ENCODE data around the gene NKRF.

DNA sequence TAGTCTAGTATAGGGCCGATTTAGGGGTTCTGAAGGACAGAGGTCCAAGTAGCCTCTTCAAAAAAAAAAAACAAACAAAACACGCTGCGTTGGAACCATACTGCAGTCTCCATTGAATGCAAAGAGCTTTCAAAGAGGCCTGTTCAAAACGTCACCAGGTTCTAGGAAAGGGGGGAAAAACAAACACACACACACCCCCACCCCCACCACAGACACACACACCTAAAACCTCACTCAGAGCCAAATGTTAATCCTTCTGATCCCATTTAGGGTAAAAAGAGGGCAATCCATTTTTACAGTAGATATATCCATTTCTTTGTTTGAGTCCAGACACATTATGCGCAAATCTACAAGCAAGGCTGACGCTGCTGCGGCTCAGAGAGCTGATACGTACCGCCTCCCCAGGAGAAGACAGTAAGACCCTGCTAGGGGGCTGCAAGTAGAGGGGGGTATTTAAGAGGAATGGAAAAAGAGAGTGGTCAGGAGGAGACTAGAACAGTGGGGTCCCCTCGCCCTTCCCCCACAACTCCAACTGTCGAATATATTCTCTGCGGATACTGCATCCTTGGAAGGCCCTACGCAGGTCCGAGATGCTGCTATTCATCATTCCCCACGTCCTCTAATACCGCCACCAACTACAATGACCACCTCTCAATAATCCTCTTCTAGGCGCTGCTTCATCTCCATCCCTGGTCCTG is 1.3 kb downstream of the NKRF start:
- TF ChIP-seq, protein P1, sequence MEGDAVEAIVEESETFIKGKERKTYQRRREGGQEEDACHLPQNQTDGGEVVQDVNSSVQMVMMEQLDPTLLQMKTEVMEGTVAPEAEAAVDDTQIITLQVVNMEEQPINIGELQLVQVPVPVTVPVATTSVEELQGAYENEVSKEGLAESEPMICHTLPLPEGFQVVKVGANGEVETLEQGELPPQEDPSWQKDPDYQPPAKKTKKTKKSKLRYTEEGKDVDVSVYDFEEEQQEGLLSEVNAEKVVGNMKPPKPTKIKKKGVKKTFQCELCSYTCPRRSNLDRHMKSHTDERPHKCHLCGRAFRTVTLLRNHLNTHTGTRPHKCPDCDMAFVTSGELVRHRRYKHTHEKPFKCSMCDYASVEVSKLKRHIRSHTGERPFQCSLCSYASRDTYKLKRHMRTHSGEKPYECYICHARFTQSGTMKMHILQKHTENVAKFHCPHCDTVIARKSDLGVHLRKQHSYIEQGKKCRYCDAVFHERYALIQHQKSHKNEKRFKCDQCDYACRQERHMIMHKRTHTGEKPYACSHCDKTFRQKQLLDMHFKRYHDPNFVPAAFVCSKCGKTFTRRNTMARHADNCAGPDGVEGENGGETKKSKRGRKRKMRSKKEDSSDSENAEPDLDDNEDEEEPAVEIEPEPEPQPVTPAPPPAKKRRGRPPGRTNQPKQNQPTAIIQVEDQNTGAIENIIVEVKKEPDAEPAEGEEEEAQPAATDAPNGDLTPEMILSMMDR (conservative IDR thresholded peaks at IDR 0.05; ENCODE audit: low read depth, low read length) = no peak
- TF ChIP-seq EZH2 (IDR thresholded peaks at IDR 0.05; ENCODE audit: borderline replicate concordance, low read depth, low read length, poor library complexity, severe bottlenecking) = no peak
